HepG2 (cell line): ENCODE measurements around the gene ULBP2. TPM values are rescaled to one million over a fixed set of nuclear protein-coding genes. Genes with fewer than 3 reads are reported as not detected.
A peak's percentile ranks its signal among the peaks of the same experiment; 100 is the strongest.

ENCODE experiments used
- ATF1 ChIP-seq: IDR thresholded peaks from 2 replicates; pipeline ENCODE4 v1.6.1; 2016; ENCODE audit warnings: mild to moderate bottlenecking, control low read depth
- BRD4 ChIP-seq: sonication (generic); formaldehyde crosslinking; IDR thresholded peaks from 2 replicates; pipeline ENCODE4 v1.4.0; 2020; ENCODE audit warnings: missing genetic modification reagents
- CENPX ChIP-seq: sonication (generic); formaldehyde crosslinking; IDR thresholded peaks from 2 replicates; pipeline ENCODE4 v1.9.0; 2021; ENCODE audit warnings: mild to moderate bottlenecking, missing genetic modification reagents, moderate library complexity
- GATAD1 ChIP-seq: IDR thresholded peaks from 2 replicates; pipeline ENCODE4 v1.6.1; 2016; ENCODE audit warnings: missing genetic modification reagents, missing compliant biosample characterization
- LCORL ChIP-seq, 2 experiments: fragments of 450-650 bp in 1 of 2; sonication (generic) in 1 of 2; formaldehyde crosslinking in 1 of 2; IDR thresholded peaks; 2 replicates each; pipeline versions ENCODE4 v1.5.0 to v1.6.1; 2017 to 2020; ENCODE audit warnings: antibody characterized with exemption in 1 of 2, missing genetic modification reagents in 1 of 2
- SIX4 ChIP-seq: sonication (generic); formaldehyde crosslinking; IDR thresholded peaks from 2 replicates; pipeline ENCODE4 v1.4.0; 2020; ENCODE audit warnings: missing genetic modification reagents
- STAT5B ChIP-seq: sonication (generic); formaldehyde crosslinking; IDR thresholded peaks from 2 replicates; pipeline ENCODE4 v1.4.0; 2020; ENCODE audit warnings: missing genetic modification reagents
- TGIF2 ChIP-seq: IDR thresholded peaks from 2 replicates; pipeline ENCODE4 v1.6.1; 2016; ENCODE audit warnings: control low read depth, missing compliant biosample characterization
- THAP11 ChIP-seq: IDR thresholded peaks from 2 replicates; pipeline ENCODE4 v1.6.1; 2016; ENCODE audit warnings: missing biosample characterization, missing genetic modification reagents
- YEATS4 ChIP-seq: sonication (generic); formaldehyde crosslinking; IDR thresholded peaks from 2 replicates; pipeline ENCODE4 v1.4.0; 2020; ENCODE audit warnings: missing genetic modification reagents, borderline replicate concordance
- ZFP82 ChIP-seq: sonication (generic); formaldehyde crosslinking; IDR thresholded peaks from 2 replicates; pipeline ENCODE4 v1.5.1; 2020; ENCODE audit warnings: mild to moderate bottlenecking, missing genetic modification reagents, borderline replicate concordance
- ZNF788 ChIP-seq: sonication (generic); formaldehyde crosslinking; IDR thresholded peaks from 2 replicates; pipeline ENCODE4 v1.5.0; 2020; ENCODE audit warnings: mild to moderate bottlenecking, missing genetic modification reagents, borderline replicate concordance
- polyA plus RNA-seq, 8 experiments: library from polyadenylated mRNA; depleted of rRNA in 3 of 8; stranded (reverse) in 7 of 8; unstranded in 1 of 8; fragments of >200 nt; fragmentation: Illumina TruSeq in 4 of 8; extraction: Trizol in 4 of 8; gene quantifications; 2 replicates each; pipeline versions ENCODE4 v1.2.1 to v1.2.3, GENCODE V29; 2011 to 2016; ENCODE audit warnings: low read depth in 4 of 8, missing spikeins in 1 of 8, mixed read lengths in 1 of 8; ENCODE audit not compliant: insufficient read depth in 1 of 8
- total RNA-seq, 5 experiments: library from RNA; depleted of rRNA; stranded (reverse); fragments of >200 nt; fragmentation: Illumina TruSeq; extraction: Trizol; gene quantifications; 2 replicates each; pipeline ENCODE4 v1.2.3, GENCODE V29; 2016; ENCODE audit warnings: low read depth in 1 of 5
- TF ChIP-seq, protein P1 (sequence below): sonication (generic); formaldehyde crosslinking; IDR thresholded peaks from 2 replicates; pipeline ENCODE4 v1.5.1; 2020; ENCODE audit warnings: missing genetic modification reagents, mild to moderate bottlenecking, borderline replicate concordance
- TF ChIP-seq, protein P2 (sequence below): sonication (generic); formaldehyde crosslinking; conservative IDR thresholded peaks from 2 replicates; pipeline ENCODE4 v1.4.0; 2020; ENCODE audit warnings: mild to moderate bottlenecking, missing genetic modification reagents, moderate library complexity

Gene ULBP2
- total and polyA plus RNA-seq, 2 of the 13 experiments (the other 11 are each of a cell fraction or from before 2014, with no cell fraction given), result not detected

DNA sequence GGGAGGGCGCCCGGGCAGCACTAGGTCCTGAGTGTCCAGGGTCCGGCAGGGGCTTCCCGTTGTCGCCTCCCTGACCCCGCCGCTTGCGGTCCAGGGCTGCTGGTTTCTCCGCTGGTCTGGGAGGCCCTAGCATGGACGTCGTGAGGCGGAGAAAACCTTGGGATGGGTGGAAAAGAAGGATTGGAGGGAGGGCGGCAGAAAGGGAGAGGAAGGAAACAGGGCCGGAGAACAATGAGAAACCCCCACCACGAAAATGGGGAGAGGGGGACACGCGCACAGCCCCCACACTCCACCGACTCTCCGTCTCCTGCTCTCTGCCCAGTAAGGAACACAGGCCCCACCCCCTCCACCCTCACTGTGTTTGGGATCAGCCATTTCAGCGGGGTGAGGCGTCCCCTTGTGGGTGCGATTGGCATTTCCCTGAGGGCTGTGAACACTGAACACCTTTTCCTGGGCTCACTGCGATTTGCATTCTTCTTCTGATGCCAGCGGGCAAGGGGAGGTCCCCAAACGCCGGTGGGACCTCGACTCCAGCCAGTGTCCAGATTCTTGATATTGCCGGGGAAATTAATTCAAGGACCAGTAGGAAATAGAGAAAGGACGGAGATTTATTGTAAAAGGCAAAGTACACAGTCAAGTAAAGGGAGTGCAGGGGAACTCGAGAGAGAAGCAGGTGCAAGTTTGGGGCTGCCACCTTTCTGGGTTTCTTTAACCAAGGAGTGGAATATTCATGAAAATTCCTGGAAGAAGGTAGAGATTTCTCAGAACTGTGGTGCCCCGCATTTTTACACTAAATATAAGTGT is 15.6 kb upstream of the ULBP2 start (continued):
- no peak for TF ChIP-seq BRD4 (CRISPR knock-in tag)
- TF ChIP-seq, protein P1, sequence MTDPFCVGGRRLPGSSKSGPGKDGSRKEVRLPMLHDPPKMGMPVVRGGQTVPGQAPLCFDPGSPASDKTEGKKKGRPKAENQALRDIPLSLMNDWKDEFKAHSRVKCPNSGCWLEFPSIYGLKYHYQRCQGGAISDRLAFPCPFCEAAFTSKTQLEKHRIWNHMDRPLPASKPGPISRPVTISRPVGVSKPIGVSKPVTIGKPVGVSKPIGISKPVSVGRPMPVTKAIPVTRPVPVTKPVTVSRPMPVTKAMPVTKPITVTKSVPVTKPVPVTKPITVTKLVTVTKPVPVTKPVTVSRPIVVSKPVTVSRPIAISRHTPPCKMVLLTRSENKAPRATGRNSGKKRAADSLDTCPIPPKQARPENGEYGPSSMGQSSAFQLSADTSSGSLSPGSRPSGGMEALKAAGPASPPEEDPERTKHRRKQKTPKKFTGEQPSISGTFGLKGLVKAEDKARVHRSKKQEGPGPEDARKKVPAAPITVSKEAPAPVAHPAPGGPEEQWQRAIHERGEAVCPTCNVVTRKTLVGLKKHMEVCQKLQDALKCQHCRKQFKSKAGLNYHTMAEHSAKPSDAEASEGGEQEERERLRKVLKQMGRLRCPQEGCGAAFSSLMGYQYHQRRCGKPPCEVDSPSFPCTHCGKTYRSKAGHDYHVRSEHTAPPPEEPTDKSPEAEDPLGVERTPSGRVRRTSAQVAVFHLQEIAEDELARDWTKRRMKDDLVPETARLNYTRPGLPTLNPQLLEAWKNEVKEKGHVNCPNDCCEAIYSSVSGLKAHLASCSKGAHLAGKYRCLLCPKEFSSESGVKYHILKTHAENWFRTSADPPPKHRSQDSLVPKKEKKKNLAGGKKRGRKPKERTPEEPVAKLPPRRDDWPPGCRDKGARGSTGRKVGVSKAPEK (CRISPR knock-in tag), result peak; percentile 89; the same call in 1 of the 2 replicates
- TF ChIP-seq SIX4 (CRISPR knock-in tag), result no peak
- no peak for TF ChIP-seq LCORL (IDR thresholded peaks at IDR 0.05)
- peak; percentile 86 for TF ChIP-seq LCORL (CRISPR knock-in tag; IDR thresholded peaks at IDR 0.05)
- TF ChIP-seq YEATS4, result peak; percentile 42; the same call in 1 of the 2 replicates
- TF ChIP-seq, protein P2, sequence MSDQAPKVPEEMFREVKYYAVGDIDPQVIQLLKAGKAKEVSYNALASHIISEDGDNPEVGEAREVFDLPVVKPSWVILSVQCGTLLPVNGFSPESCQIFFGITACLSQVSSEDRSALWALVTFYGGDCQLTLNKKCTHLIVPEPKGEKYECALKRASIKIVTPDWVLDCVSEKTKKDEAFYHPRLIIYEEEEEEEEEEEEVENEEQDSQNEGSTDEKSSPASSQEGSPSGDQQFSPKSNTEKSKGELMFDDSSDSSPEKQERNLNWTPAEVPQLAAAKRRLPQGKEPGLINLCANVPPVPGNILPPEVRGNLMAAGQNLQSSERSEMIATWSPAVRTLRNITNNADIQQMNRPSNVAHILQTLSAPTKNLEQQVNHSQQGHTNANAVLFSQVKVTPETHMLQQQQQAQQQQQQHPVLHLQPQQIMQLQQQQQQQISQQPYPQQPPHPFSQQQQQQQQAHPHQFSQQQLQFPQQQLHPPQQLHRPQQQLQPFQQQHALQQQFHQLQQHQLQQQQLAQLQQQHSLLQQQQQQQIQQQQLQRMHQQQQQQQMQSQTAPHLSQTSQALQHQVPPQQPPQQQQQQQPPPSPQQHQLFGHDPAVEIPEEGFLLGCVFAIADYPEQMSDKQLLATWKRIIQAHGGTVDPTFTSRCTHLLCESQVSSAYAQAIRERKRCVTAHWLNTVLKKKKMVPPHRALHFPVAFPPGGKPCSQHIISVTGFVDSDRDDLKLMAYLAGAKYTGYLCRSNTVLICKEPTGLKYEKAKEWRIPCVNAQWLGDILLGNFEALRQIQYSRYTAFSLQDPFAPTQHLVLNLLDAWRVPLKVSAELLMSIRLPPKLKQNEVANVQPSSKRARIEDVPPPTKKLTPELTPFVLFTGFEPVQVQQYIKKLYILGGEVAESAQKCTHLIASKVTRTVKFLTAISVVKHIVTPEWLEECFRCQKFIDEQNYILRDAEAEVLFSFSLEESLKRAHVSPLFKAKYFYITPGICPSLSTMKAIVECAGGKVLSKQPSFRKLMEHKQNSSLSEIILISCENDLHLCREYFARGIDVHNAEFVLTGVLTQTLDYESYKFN (CRISPR knock-in tag), result peak; percentile 18; the same call in 1 of the 2 replicates
- TF ChIP-seq ZNF788 (CRISPR knock-in tag), result peak; percentile 47; the same call in 1 of the 2 replicates
- no peak for TF ChIP-seq ATF1 (CRISPR knock-in tag)
- TF ChIP-seq TGIF2 (CRISPR knock-in tag), result peak; percentile 84; the same call in 1 of the 2 replicates
- peak; percentile 52; the same call in 1 of the 2 replicates for TF ChIP-seq GATAD1 (CRISPR knock-in tag)
- peak; percentile 54; the same call in 1 of the 2 replicates for TF ChIP-seq THAP11
- peak; percentile 79; the same call in 1 of the 2 replicates for TF ChIP-seq ZFP82
- TF ChIP-seq STAT5B, result no peak
- TF ChIP-seq CENPX (CRISPR knock-in tag), result no peak
